GM18520 (cell line): ENCODE results near the gene MYPN.

Experiments used
- ATAC-seq: cut with Tn5 transposase; IDR thresholded peaks from one replicate; pipeline ENCODE4 v1.9.1; 2021; ENCODE audit not compliant: unreplicated experiment

Gene MYPN

GRCh38 chr10:68088740-68089139 lies 20.5 kb upstream of the MYPN start:
- ATAC-seq, result no peak

DNA sequence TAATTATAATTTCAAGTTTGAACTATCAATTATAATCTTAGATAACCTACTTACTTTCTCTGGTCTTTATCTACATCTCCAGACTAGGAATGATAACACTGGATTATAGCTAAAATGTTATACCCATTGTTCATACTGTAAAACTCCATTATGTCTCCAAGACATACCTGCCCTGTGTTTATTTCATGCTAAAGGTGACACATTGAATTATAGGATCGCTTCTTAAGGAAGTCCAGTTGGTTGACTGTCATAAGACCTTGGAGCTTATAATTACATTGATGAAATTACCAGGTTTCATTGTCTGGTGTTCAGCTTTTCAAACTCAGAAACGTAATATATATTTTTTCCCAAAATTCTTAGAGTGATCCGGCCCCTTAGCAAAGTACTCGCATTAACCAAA lies 18.7 kb upstream of the MYPN start:
- ATAC-seq, result no peak

- no peak for ATAC-seq
Measured at GRCh38 chr10:68092512-68092911, 16.8 kb upstream of the MYPN start.

DNA sequence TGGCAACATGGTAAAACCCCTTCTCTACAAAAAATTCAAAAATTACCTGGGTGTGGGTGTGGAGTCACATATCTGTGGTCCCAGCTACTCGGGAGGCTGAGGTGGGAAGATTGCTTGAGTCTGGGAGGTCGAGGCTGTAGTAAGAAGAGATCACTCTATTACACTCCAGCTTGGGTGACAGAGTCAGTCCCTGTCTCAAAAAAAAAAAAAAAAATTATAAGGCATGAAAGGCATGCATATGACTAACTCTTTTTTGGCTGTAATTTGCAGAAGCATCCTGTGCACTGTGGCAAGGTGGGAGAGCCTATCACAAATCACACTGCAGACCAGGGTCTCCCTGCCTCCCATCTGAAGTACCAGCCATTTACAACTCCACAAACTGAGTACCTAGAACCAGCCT lies 14.1 kb upstream of the MYPN start:
- ATAC-seq, result no peak

DNA sequence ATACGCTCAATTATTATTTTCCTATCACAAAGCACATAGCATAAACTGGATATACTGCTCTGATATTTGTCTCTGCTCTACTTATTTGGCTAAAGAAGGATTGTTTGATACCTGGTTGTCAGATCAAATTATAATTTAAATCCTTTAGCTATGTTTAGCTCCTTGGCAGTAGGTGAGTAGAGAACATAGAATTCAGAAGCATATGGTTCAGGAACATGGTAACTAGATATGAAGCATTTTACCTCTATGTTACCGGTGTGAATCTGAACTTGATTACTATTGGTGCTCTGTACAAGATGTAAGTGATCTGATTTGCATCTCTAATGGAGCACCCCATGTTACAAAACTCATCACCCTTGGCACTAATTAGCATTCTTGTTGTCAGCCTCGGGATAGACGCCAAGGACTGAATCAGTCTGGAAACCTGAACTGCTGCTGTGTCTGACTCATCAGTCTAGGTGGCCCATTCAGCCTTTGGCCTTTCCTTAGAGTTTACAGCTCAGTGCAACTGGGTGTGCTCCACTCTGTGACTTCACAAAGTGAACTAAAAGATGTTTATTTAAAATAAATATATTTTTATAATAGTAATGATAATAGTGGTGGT lies 12.3 kb upstream of the MYPN start:
- ATAC-seq, result no peak

GRCh38 chr10:68099736-68100135 lies 9.6 kb upstream of the MYPN start:
- no peak for ATAC-seq

GRCh38 chr10:68101066-68101465 lies 8.2 kb upstream of the MYPN start:
- ATAC-seq, result no peak

DNA sequence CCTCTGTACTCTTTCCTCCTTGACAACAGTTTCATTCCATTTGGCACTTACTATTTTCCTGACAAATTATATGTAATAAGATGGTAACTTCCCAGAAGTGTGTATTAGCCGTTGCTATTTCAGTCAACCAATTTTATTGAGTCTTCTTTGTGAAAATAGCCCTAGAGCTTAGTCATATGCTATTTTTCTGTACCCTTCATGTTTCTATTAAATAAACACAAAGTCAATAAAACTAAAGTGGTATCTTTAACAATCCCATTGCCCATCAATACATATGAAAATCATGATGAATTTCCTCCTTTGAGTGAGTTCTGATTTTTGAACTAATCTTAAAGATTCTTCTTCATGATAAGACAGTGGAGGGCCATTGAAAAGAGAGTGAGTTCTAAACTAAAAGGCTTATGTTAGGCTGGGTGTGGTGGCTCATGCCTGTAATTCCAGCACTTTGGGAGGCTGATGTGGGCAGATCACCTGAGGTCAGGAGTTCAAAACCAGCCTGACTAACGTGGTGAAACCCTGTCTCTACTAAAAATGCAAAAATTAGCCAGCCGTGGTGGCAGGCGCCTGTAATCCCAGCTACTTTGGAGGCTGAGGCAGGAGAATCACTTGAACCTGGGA lies 5.9 kb upstream of the MYPN start:
- ATAC-seq, result no peak

GRCh38 chr10:68103901-68104300 lies 5.4 kb upstream of the MYPN start:
- ATAC-seq, result no peak

GRCh38 chr10:68105820-68106219 lies 3.5 kb upstream of the MYPN start:
- no peak for ATAC-seq

DNA sequence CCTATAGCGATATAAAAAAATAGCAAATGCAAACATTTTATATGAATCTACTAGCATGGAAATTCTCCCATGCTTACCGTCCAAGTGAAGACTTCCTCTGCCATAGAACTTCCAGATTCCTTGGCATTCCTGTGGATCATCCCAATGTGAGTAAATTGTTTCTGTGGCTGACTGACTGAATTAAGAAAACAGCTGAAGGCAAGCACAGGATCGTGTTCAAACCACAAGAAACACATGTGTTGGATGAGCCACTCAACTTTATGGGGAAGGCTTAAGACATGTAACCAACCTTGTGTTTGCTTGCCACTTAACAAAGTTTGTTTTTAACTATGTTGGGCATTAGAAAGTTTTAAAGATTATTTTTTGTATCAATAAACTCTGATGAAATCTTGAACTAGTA lies 2.6 kb upstream of the MYPN start:
- ATAC-seq, result no peak

DNA sequence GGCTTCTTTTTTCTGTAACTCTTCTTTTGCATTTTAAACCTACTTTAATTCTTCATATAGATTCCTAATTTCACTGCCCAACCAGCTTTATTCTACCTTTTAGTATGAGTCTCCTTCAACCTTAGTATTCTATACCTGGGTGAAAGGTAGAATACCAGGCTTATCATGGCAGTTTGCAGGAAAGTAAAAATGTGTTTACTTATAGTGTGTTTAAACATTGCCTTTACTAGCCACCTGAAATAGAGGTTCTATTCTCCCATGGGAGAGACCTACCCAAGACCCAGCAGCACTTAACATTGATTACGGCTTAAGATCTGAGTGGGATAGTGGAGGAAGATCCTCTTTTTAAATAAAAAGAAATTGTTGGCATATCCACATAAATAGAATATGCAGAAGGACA lies 1.6 kb upstream of the MYPN start:
- ATAC-seq, result no peak

DNA sequence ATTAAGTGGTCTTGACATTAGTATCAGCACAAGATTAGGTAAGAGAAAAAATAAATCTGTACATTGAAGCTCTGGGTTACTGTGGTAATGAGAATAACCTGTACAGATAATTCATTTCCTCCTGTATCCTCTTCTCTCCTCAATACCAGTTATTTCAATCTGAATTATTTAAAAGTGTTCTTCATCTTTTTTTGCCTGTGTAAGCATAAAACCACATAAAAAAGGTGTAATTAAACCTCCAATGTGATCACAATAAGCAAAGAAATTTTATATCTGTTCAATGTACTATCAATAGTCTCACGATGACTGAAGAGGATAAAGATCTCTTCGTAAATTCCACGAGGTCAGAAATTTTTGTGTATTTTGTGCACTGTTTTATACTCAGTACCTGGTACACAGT lies 1.2 kb upstream of the MYPN start:
- ATAC-seq, result no peak

DNA sequence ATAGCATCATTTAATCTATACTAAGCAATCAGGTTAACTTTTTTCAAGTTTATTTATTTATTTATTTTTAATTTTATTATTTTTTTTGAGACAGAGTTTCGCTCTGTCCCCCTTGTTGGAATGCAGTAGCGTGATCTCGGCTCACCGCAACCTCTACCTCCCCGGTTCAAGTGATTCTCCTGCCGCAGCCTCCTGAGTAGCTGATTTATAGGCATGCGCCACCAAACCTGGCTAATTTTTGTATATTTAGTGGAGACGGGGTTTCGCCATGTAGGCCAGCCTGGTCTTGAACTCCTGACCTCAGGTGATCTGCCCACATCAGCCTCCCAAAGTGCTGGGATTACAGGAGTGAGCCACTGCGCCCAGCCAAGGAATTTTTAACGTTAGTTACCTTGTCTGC lies 635 bp upstream of the MYPN start:
- ATAC-seq, result no peak

GRCh38 chr10:68110027-68110426 lies 739 bp downstream of the MYPN start:
- ATAC-seq, result no peak

DNA sequence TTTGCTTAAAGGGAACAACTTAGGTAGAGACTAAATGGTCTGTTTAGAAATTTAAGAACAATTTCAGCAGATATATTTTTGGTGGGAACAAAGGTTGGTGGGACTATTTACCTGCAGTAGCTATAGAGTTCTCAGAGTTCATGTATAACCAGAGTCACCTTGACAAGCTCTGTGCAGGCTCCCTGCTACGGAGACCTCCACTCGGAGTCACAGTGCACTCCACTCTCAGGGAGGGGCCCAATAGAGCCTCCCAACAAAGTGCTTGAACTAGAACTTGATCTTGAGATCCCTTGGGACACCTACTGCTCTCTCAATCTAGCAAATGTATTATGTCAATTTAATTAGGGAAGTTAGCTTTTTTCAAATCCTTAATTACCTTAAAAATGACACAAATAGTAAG lies 2.3 kb downstream of the MYPN start:
- ATAC-seq, result no peak

GRCh38 chr10:68112837-68113236 lies 3.5 kb downstream of the MYPN start:
- ATAC-seq, result no peak

DNA sequence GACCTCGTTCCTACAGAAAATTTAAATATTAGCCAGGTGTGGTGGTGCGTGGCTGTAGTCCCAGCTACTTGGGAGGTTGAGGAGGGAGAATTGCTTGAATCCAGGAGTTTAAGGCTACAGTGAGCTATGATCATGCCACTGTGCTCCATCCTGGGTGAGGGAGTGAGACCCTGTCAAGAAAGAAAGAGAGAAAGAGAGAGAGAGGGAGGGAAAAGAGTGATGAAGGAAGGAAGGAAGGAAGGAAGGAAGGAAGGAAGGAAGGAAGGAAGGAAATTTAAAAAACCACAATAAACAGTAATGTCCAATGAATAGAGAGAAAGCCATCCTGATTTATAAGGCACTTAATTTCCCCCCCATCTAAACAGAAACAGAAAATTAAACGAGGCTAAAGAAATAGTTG lies 9.4 kb downstream of the MYPN start:
- no peak for ATAC-seq

DNA sequence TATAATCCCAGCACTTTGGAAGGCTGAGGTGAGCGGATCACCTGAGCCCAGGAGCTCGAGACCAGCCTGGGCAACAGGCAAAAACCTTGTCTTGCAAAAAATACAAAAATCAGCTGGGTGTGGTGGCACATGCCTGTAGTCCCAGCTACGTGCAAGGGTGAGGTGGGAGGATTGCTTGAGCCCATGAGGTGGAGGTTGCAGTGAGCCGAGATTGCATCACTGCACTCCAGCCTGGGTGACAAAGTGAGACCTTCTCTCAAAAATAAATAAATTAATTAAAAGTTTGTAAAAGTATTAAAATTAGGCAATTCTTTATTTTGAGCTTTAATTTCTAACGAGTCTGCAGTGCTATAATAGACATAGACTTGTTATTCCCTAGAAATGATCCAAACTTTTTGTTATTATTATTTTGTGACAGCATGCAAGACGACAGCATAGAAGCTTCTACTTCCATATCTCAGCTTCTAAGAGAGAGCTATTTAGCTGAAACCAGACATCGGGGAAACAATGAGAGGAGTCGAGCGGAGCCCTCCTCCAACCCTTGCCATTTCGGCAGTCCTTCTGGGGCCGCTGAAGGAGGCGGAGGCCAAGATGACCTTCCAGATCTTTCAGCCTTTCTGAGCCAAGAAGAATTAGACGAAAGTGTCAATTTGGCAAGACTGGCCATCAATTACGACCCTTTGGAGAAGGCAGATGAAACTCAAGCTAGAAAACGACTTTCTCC lies 11.9 kb downstream of the MYPN start:
- ATAC-seq, result no peak

DNA sequence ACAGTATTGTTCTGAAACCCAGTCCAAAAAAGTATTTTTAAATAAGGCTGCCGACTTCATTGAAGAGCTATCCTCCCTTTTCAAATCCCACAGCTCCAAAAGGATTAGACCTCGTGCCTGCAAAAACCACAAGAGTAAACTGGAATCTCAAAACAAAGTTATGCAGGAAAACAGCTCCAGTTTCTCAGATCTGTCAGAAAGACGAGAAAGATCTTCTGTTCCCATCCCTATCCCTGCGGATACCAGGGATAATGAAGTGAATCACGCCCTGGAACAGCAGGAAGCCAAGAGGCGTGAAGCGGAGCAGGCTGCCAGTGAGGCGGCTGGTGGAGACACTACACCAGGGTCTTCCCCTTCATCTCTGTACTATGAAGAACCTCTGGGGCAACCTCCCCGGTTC lies 12.6 kb downstream of the MYPN start:
- no peak for ATAC-seq

GRCh38 chr10:68124718-68125117 lies 15.4 kb downstream of the MYPN start:
- no peak for ATAC-seq

DNA sequence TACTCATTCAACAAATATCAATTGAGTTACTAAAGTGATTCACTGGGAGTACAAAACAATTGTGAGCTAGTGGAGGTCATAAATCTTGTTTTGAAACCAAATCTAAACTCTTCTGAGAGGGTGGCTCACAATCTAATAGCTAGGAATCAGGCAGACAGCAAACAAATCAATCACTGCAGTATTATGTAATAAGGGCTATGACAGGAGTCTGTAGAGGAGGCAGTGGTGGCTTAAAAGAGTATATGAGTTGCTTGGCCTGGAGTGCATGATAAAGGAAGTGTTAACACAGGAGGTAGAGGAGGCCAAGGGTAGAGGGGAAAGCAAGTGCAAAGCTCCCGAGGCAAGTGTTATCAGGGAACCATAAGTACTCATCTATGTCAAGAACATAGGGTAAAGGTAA lies 16.5 kb downstream of the MYPN start:
- no peak for ATAC-seq

- ATAC-seq, result no peak
Measured at GRCh38 chr10:68128015-68128414, 18.7 kb downstream of the MYPN start.
